Fibroblast of the aortic adventitia (primary cell): ENCODE results near the gene NUCB1. TPM values are rescaled to one million over a fixed set of nuclear protein-coding genes. Genes with fewer than 3 reads are reported as not detected.

ENCODE experiments used
- DNase-seq: peaks from one replicate; pipeline ENCODE4 v3.0.0-alpha.2; 2010; ENCODE audit warnings: low read depth
- H3K4me3 ChIP-seq: 2 replicates; pipeline ENCODE4 v1.5.1; 2011; ENCODE audit warnings: low read depth, mild to moderate bottlenecking, control low read depth, low read length, moderate library complexity
- total RNA-seq: library from RNA; depleted of rRNA; stranded (reverse); fragments of >200 nt; gene quantifications from 2 replicates; pipeline ENCODE4 v1.2.3, GENCODE V29; 2012; ENCODE audit warnings: low replicate concordance
- TF ChIP-seq, protein P1 (sequence below): IDR thresholded peaks from 2 replicates; pipeline ENCODE4 v1.5.1; 2011; ENCODE audit warnings: mild to moderate bottlenecking, low read length, control low read depth, inconsistent platforms; ENCODE audit not compliant: insufficient read depth

Gene NUCB1
- 267 and 932 TPM in 2 replicates for total RNA-seq

DNA sequence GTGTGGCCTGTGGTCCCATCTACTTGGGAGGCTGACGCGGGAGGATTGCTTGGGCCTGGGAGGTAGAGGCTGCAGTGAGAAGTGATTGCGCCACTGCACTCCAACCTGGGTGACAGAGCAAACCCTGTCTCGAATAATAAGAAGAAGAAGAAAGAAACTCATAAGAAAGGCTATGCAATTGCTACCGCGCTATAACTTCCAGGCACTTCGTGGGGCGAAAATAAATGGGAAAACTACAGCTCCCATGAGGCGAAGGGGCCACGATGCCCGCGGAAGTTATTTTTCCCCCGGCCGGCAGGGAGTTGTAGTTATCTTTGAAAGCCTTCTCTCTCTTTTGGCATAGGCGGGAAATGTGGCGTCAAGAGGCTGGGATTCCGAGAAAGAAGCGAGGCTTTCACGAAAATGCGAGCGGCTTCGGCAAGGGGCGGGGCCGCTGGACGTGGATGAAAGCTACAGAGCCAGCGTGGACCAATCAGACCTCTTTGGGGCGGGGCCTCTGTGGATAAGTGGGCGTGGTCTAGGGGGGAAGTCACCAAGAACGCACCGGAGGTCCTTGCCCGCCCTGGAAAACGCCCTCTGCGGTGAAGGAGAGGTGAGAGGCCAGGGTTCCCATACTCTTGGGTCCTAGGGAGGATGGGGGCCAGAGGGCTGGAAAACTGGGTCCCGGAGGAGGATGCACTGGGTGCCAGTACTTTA lies at the start of gene NUCB1:
Gene NUCB1 (plus strand): TSS at position 532 of the 696 bp plus-strand sequence. CDS start 485 bp downstream, outside the sequence.
- DNase-seq = peak; percentile 99
- TF ChIP-seq, protein P1, sequence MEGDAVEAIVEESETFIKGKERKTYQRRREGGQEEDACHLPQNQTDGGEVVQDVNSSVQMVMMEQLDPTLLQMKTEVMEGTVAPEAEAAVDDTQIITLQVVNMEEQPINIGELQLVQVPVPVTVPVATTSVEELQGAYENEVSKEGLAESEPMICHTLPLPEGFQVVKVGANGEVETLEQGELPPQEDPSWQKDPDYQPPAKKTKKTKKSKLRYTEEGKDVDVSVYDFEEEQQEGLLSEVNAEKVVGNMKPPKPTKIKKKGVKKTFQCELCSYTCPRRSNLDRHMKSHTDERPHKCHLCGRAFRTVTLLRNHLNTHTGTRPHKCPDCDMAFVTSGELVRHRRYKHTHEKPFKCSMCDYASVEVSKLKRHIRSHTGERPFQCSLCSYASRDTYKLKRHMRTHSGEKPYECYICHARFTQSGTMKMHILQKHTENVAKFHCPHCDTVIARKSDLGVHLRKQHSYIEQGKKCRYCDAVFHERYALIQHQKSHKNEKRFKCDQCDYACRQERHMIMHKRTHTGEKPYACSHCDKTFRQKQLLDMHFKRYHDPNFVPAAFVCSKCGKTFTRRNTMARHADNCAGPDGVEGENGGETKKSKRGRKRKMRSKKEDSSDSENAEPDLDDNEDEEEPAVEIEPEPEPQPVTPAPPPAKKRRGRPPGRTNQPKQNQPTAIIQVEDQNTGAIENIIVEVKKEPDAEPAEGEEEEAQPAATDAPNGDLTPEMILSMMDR = peak; percentile 51
- peak within 1 kb of the TSS; percentile 95 for H3K4me3 ChIP-seq

DNA sequence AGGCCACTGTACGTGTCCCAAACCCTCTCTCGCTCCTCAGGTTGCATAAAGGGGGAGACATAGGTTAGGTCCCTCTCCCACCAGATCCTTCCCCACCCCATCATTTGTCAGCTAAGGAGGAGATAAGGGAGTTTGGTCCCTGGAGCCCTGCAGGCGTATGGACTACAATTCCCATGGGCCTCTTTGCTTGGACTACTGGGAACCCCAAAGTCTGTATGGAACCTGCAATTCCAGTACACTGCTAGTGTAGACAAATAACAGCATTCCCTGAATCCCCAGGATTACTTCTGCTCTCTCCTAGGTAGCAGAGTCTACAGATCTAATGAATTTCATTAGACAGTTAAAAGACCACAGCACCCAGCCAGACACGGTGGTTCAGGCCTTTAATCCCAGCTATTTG lies 47.8 kb upstream of the NUCB1 start:
- DNase-seq = no peak
- H3K4me3 ChIP-seq = no peak overlapping the region
- TF ChIP-seq, protein P1 = no peak

DNA sequence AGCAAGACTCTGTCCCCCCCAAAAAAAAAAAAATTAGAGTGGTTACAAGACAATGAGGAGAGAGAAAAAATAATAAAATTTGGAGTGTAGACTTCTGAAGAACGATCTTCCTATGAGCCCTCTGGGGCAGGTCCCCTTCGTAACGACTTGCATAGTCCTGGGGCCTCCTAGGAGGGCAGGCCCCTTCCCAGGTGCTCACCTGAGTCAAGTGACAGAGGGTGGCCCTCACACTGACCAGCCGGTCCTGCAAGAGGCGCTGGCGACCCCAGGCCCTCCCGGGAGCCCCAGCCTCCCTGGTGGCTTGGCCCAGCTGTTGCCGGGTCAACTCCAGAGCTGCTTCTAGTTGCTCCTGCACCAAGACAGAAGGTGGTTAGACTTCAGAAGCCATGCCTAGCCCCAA lies 46.6 kb upstream of the NUCB1 start:
- no peak overlapping the region for H3K4me3 ChIP-seq
- no peak for DNase-seq
- TF ChIP-seq, protein P1 = no peak

DNA sequence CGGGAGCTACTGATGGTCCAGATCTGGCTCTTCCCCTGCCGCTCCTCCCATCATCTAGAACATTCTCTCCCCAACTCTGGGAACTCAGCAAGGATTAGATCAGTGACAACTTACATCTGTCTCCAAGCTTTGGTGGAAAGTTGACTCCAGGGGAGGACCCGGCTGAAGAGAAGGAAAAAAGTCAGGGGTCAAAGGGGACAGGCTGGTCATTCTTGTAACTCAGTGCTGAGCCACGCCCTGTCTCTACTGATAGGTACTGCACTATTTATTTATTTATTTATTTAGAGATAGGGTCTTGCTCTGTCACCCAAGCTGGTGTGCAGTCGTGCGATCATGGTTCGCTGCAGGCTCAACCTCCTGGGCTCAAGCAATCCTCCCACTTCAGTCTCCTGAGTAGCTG lies 46.0 kb upstream of the NUCB1 start:
- H3K4me3 ChIP-seq = no peak overlapping the region
- no peak for DNase-seq
- TF ChIP-seq, protein P1 = no peak

DNA sequence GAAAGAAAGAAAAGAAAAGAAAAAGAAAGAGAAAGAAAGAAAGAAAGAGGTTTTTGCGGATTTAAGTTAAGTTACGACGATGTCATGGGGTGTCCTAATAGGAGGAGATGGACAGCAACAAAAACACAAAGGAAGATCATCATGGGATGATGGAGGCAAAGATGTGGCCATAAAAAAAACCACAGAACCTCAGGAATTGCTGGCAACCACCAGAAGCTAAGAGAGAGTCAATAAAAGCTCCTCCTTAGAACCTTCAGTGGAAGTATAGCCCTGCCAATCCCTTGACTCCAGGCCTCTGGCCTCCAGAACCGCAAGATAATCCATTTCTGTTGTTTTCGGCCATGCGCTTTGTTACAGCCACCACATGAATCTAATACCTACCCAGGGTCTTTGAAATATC lies 43.2 kb upstream of the NUCB1 start:
- TF ChIP-seq, protein P1 = no peak
- no peak overlapping the region for H3K4me3 ChIP-seq
- DNase-seq = no peak

DNA sequence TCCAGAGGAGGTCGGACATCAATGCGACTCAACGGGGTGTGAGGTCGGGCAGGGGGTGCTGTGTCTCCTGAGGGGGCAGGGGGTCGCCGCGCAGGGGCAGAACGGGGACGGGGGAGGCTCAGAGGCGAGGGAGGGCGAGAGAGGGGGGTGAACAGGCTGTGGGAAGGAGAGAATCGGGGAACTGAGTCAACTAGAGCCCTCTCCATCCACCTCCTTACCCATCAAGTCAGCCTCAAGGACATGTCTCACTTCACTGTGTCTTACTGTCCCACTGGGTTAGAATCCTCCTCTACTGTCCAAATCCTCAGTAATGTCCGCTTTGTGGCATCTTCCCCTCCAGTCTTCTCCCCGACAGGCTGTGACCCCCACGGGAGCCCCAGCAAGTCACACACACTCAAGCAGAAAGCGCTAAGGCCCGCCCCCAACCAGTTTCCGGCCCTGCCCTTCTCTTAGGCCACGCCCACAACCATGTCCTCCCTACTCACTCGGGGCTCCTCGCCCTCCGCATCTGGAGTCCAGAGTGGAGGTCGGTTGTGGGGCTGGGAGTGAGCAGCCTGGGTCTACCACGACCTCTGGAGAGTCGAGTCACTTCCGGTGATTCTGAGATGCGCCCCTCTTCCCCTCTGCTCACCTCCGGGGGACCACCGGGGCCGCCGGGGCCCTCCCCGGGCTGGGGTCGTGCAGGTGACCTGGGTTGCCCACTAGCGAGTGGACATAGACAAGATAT lies 41.0 kb upstream of the NUCB1 start:
- no peak overlapping the region for H3K4me3 ChIP-seq
- no peak for DNase-seq
- TF ChIP-seq, protein P1 = no peak
